K562 (cell line): ENCODE data around the gene HK2. TPM values are rescaled to one million over a fixed set of nuclear protein-coding genes. Genes with fewer than 3 reads are reported as not detected.
A peak's percentile ranks its signal among the peaks of the same experiment; 100 is the strongest.

Experiments
- ARID2 ChIP-seq: fragments of 450-650 bp; IDR thresholded peaks from 2 replicates; pipeline ENCODE4 v1.6.1; 2017; ENCODE audit warnings: antibody characterized with exemption, mild to moderate bottlenecking
- CEBPB ChIP-seq: fragments of 450-650 bp; IDR thresholded peaks from 2 replicates; pipeline ENCODE4 v1.6.1; 2016; ENCODE audit warnings: missing genetic modification characterization, missing compliant biosample characterization
- HMBOX1 ChIP-seq: sonication (generic); IDR thresholded peaks from 2 replicates; pipeline ENCODE4 v1.6.1; 2016
- L3MBTL2 ChIP-seq: fragments of 450-650 bp; IDR thresholded peaks from 2 replicates; pipeline ENCODE4 v1.6.1; 2016; ENCODE audit warnings: mild to moderate bottlenecking, moderate library complexity
- NR2C2 ChIP-seq, 2 experiments: fragments of 200-800 bp in 1 of 2; sonication (Bioruptor generic) in 1 of 2; sonication (generic) in 1 of 2; formaldehyde crosslinking in 1 of 2; IDR thresholded peaks; 2 replicates each; pipeline versions ENCODE4 v1.6.1 to v1.8.0; 2016 to 2022; ENCODE audit warnings: mild to moderate bottlenecking in 1 of 2, missing compliant biosample characterization in 1 of 2, missing genetic modification characterization in 1 of 2, missing genetic modification reagents in 1 of 2
- PHF20 ChIP-seq: fragments of 450-650 bp; IDR thresholded peaks from 2 replicates; pipeline ENCODE4 v1.6.1; 2018; ENCODE audit not compliant: partially characterized antibody
- PTBP1 ChIP-seq: fragments of 200-400 bp; formaldehyde crosslinking; IDR thresholded peaks from 2 replicates; pipeline ENCODE4 v1.6.1; 2017; ENCODE audit warnings: low read depth, low read length
- RB1 ChIP-seq: fragments of 450-650 bp; IDR thresholded peaks from 2 replicates; pipeline ENCODE4 v1.6.1; 2017; ENCODE audit warnings: low read depth, mild to moderate bottlenecking
- RBM17 ChIP-seq: fragments of 200-400 bp; formaldehyde crosslinking; IDR thresholded peaks from 2 replicates; pipeline ENCODE4 v1.6.1; 2017; ENCODE audit warnings: low read depth, mild to moderate bottlenecking, low read length, borderline replicate concordance
- RBM34 ChIP-seq: fragments of 200-400 bp; formaldehyde crosslinking; IDR thresholded peaks from 2 replicates; pipeline ENCODE4 v1.6.1; 2018; ENCODE audit warnings: low read length, borderline replicate concordance; ENCODE audit not compliant: insufficient read depth
- RERE ChIP-seq: sonication (generic); formaldehyde crosslinking; IDR thresholded peaks from 2 replicates; pipeline ENCODE4 v1.8.0; 2023; ENCODE audit warnings: missing genetic modification reagents, mild to moderate bottlenecking, borderline replicate concordance
- SREBF1 ChIP-seq: fragments of 150-350 bp; IDR thresholded peaks from 2 replicates; pipeline ENCODE4 v1.6.1; 2014; ENCODE audit warnings: antibody characterized with exemption, low read depth, low read length, borderline replicate concordance
- ZNF134 ChIP-seq: fragments of 250-450 bp; sonication (Bioruptor Pico); conservative IDR thresholded peaks from 2 replicates; pipeline ENCODE4 v1.4.0; 2020
- ZNF197 ChIP-seq: fragments of 200-800 bp; sonication (Bioruptor generic); IDR thresholded peaks from 2 replicates; pipeline ENCODE4 v1.6.1; 2016; ENCODE audit warnings: low read depth, missing genetic modification characterization, missing compliant biosample characterization
- ZNF398 ChIP-seq: fragments of 250-450 bp; sonication (Bioruptor Pico); IDR thresholded peaks from 2 replicates; pipeline ENCODE4 v1.8.0; 2021; ENCODE audit warnings: moderate library complexity, mild to moderate bottlenecking, inconsistent platforms
- polyA plus RNA-seq, 8 experiments: library from polyadenylated mRNA; depleted of rRNA in 4 of 8; stranded (reverse) in 5 of 8; unstranded in 3 of 8; fragments of >200 nt; fragmentation: Nextera tagmentation in 2 of 8; fragmentation: Illumina TruSeq in 1 of 8; extraction: Ambion mirVana in 2 of 8; extraction: Trizol in 1 of 8; gene quantifications; 2 replicates each; pipeline versions ENCODE4 v1.2.1 to v1.2.3, GENCODE V29; 2011 to 2014; ENCODE audit warnings: inconsistent platforms in 1 of 8, missing spikeins in 1 of 8
- total RNA-seq, 7 experiments: library from RNA; depleted of rRNA in 6 of 7; stranded (reverse); fragments of >200 nt in 6 of 7; fragmentation: Illumina TruSeq in 2 of 7; extraction: Trizol in 2 of 7; gene quantifications; 2 replicates each; pipeline versions ENCODE4 v1.2.1 to v1.2.3, GENCODE V29; 2011 to 2021; ENCODE audit warnings: low replicate concordance in 1 of 7

HK2 gene
- total and polyA plus RNA-seq, 9 of the 15 experiments (the other 6 are each of a cell fraction or from before 2014, with no cell fraction given): 4.7 to 56.0 (median 19.9) TPM

GRCh38 chr2:74831693-74832530 is 2.0 kb upstream of the HK2 start (continued):
- no peak for TF ChIP-seq RB1
- TF ChIP-seq ZNF197 (CRISPR knock-in tag): no peak
- no peak for TF ChIP-seq PTBP1
- TF ChIP-seq PHF20: no peak
- TF ChIP-seq ZNF398 (CRISPR knock-in tag): no peak
- TF ChIP-seq L3MBTL2: peak; percentile 23; the same call in 1 of the 2 replicates
- no peak for TF ChIP-seq ZNF134 (CRISPR knock-in tag)
- TF ChIP-seq ARID2: no peak
- TF ChIP-seq NR2C2 (CRISPR knock-in tag; IDR thresholded peaks at IDR 0.05): no peak
- TF ChIP-seq NR2C2 (tag; IDR thresholded peaks at IDR 0.05): no peak
- TF ChIP-seq RBM34: no peak
- TF ChIP-seq CEBPB (tag): 0 out of 2 replicates have a peak, but pooled peaks have one; percentile 31
- TF ChIP-seq HMBOX1: peak; percentile 91
- TF ChIP-seq RBM17: no peak
- no peak for TF ChIP-seq SREBF1
- no peak for TF ChIP-seq RERE
